ENCODE measurements around the gene SLAMF6. TPM values are rescaled to one million over a fixed set of nuclear protein-coding genes. Genes with fewer than 3 reads are reported as not detected.

The SLAMF6 gene
- total and polyA plus RNA-seq, 10 of the 15 experiments (the other 5 are each of a cell fraction or from before 2014, with no cell fraction given): 20.5 to 89.6 (median 36.5) TPM

DNA sequence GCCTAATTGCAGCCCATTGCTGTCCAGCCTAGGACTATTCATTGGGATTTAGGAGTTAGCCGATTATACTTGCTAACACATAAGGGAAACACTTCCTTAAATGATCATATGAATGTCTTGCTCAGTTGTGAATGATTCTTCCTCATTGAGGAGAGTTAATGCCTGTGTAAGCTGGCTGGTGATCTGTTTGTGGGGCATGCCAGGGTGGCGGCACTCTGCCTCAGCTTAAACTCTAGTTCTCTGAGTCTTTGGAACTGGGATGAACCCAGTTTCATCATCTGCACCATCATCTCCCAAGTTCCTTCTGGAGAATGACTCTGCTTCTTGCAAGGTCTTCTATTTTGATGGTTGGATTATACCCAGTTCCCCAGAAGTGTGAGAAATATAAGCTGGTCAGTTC is 23.9 kb upstream of the SLAMF6 start:
- no peak for DNase-seq (ENCODE audit: low read depth, low spot score)
- Histone ChIP-seq H3K9me3 (replicated peaks; ENCODE audit: control insufficient read depth, insufficient read depth, low read length) (no peaks in the 10 kb centered on the region), H3K36me3 (ENCODE audit: control insufficient read depth in 2 of 2, insufficient read depth in 2 of 2, low read length in 1 of 2) (peaks cover 2 to 19% of the 10 kb centered on the region in 2 experiments; a peak in 2 of 4 replicates), H3K27ac (ENCODE audit: control insufficient read depth, insufficient read depth) (peak overlapping the region; percentile 98), H3K4me3 (no peak overlapping the region), H3K27me3 (replicated peaks in 1 of 2; ENCODE audit: control insufficient read depth in 2 of 2, insufficient read depth in 2 of 2, low read length in 1 of 2) (no peaks in the 10 kb centered on the region), H3K9ac (ENCODE audit: control insufficient read depth, insufficient read depth, low read length) (no peak overlapping the region), H2AFZ (ENCODE audit: control insufficient read depth, low read depth, low read length) (peak overlapping the region; percentile 26), H4K20me1 (ENCODE audit: control insufficient read depth, insufficient read depth) (no peaks in the 10 kb centered on the region), H3K79me2 (ENCODE audit: control insufficient read depth, insufficient read depth, low read length) (no peaks in the 10 kb centered on the region), H3K4me1 (ENCODE audit: control insufficient read depth, insufficient read depth, low read length) (peaks cover 54% of the 10 kb centered on the region), H3K4me2 (ENCODE audit: control insufficient read depth, insufficient read depth) (no peak overlapping the region)
- ChIA-PET CTCF (interaction anchor here (11.9 to 19.8 kb wide), 3 partner anchors 29 to 116 kb away, joined by 121 to 355 read pairs (median 153); partner anchors contain the start of gene CD84), POLR2A (interaction anchor here (0.6 to 4.5 kb wide), 7 partner anchors 21 to 116 kb away, joined by 3 to 76 read pairs (median 5); partner anchors contain the start of gene CD84), RAD21 (ENCODE audit: unreplicated experiment) (interaction anchor here (0.9 to 17.2 kb wide), 10 partner anchors 10 to 444 kb away, joined by 3 to 292 read pairs (median 22); partner anchors contain the start of genes CD84 and SLAMF6), SMC1A (ENCODE audit: uncharacterized antibody, unreplicated experiment) (interaction anchor here (0.6 to 23.5 kb wide), 10 partner anchors 20 to 171 kb away, joined by 3 to 735 read pairs (median 5); partner anchors contain the start of genes CD84 and SLAMF6)
- ATAC-seq: no peak
- no peak for FAIRE-seq
- intact Hi-C loops (cut with micrococcal nuclease; ENCODE audit: unreplicated experiment) (loop anchor here (5.0 kb wide), 1 partner anchor 95 kb away; no protein-coding TSS in a partner anchor), in situ Hi-C loops (cut with MboI) (loop anchor here (5.0 kb wide), 2 partner anchors 60 to 115 kb away; no protein-coding TSS in a partner anchor)
- no peak for TF ChIP-seq NR2C2 (IDR thresholded peaks at IDR 0.05; ENCODE audit: borderline replicate concordance, control insufficient read depth, insufficient read length, low read depth)
- TF ChIP-seq BCL3 (IDR thresholded peaks at IDR 0.05; ENCODE audit: borderline replicate concordance, insufficient read depth, low read depth, low read length, poor library complexity, severe bottlenecking): no peak
- TF ChIP-seq, protein P1, sequence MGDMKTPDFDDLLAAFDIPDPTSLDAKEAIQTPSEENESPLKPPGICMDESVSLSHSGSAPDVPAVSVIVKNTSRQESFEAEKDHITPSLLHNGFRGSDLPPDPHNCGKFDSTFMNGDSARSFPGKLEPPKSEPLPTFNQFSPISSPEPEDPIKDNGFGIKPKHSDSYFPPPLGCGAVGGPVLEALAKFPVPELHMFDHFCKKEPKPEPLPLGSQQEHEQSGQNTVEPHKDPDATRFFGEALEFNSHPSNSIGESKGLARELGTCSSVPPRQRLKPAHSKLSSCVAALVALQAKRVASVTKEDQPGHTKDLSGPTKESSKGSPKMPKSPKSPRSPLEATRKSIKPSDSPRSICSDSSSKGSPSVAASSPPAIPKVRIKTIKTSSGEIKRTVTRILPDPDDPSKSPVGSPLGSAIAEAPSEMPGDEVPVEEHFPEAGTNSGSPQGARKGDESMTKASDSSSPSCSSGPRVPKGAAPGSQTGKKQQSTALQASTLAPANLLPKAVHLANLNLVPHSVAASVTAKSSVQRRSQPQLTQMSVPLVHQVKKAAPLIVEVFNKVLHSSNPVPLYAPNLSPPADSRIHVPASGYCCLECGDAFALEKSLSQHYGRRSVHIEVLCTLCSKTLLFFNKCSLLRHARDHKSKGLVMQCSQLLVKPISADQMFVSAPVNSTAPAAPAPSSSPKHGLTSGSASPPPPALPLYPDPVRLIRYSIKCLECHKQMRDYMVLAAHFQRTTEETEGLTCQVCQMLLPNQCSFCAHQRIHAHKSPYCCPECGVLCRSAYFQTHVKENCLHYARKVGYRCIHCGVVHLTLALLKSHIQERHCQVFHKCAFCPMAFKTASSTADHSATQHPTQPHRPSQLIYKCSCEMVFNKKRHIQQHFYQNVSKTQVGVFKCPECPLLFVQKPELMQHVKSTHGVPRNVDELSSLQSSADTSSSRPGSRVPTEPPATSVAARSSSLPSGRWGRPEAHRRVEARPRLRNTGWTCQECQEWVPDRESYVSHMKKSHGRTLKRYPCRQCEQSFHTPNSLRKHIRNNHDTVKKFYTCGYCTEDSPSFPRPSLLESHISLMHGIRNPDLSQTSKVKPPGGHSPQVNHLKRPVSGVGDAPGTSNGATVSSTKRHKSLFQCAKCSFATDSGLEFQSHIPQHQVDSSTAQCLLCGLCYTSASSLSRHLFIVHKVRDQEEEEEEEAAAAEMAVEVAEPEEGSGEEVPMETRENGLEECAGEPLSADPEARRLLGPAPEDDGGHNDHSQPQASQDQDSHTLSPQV (IDR thresholded peaks at IDR 0.05): no peak
- no peak for TF ChIP-seq ZNF622 (IDR thresholded peaks at IDR 0.05)
- no peak for TF ChIP-seq RAD51 (IDR thresholded peaks at IDR 0.05)
- no peak for TF ChIP-seq NFYA (IDR thresholded peaks at IDR 0.05; ENCODE audit: borderline replicate concordance, low read depth, low read length)
- TF ChIP-seq FOXM1 (IDR thresholded peaks at IDR 0.05; ENCODE audit: low read depth, low read length): no peak
- no peak for TF ChIP-seq ZNF384 (IDR thresholded peaks at IDR 0.05; ENCODE audit: borderline replicate concordance, low read depth, low read length)
- no peak for TF ChIP-seq ZNF687 (IDR thresholded peaks at IDR 0.05)
- TF ChIP-seq NR2F1 (conservative IDR thresholded peaks at IDR 0.05): no peak
- no peak for TF ChIP-seq GABPA (IDR thresholded peaks at IDR 0.05; ENCODE audit: low read depth)
- TF ChIP-seq ASH2L (IDR thresholded peaks at IDR 0.05; ENCODE audit: borderline replicate concordance, low read depth): no peak
- no peak for TF ChIP-seq MTA2 (IDR thresholded peaks at IDR 0.05; ENCODE audit: low read depth)
- TF ChIP-seq SUPT20H (IDR thresholded peaks at IDR 0.05; ENCODE audit: borderline replicate concordance, control insufficient read depth, low read depth, low read length): no peak
- BruUV-seq (replicated peaks): no TSS peak
- 74% methylated on average over 2 of the region's 2 CpGs for WGBS (ENCODE audit: insufficient coverage, insufficient replicate concordance, low lambda C conversion rate, missing lambda C conversion rate)
